Measurements from ENCODE around the gene CDH26. TPM values are rescaled to one million over a fixed set of nuclear protein-coding genes. Genes with fewer than 3 reads are reported as not detected.

Gene CDH26
- total and polyA plus RNA-seq, 2 experiments from 2014 or later = not detected

- no peaks in the 10 kb centered on the region for H3K9me3 ChIP-seq (ENCODE audit: low read depth)
- peaks cover 37% of the 10 kb centered on the region for H3K4me1 ChIP-seq (ENCODE audit: insufficient read depth)
- peak overlapping the region; percentile 98 for H2AFZ ChIP-seq
- no peak for TF ChIP-seq EZH2phosphoT487 (IDR thresholded peaks at IDR 0.05; ENCODE audit: insufficient read depth, low read depth)
- H3K9ac ChIP-seq = peak overlapping the region; percentile 96
- H3K79me2 ChIP-seq (ENCODE audit: insufficient read depth) = peaks cover 37% of the 10 kb centered on the region
- H3K27ac ChIP-seq = peak overlapping the region; percentile 99
- H3K4me3 ChIP-seq = peak overlapping the region; percentile 93
- peaks cover 26% of the 10 kb centered on the region for H3F3A ChIP-seq (ENCODE audit: insufficient read depth)
- DNase-seq = no peak
- WGBS, 2 experiments (ENCODE audit: low coverage in 1 of 2, low lambda C conversion rate in 2 of 2, missing lambda C conversion rate in 2 of 2) = 57 to 71% methylated on average over 60 to 64 of the region's 104 CpGs
- H3K9me2 ChIP-seq (ENCODE audit: insufficient read depth) = no peaks in the 10 kb centered on the region
- H4K20me1 ChIP-seq (ENCODE audit: insufficient read depth) = no peaks in the 10 kb centered on the region; the same call in 1 of the 2 replicates
- H3K27me3 ChIP-seq (replicated peaks; ENCODE audit: insufficient read depth) = no peaks in the 10 kb centered on the region
- peaks cover 16% of the 10 kb centered on the region; the same call in 1 of the 2 replicates for H3K36me3 ChIP-seq (ENCODE audit: low read depth)
- in situ Hi-C loops (cut with MboI) = no loop called here
- H3K4me2 ChIP-seq (ENCODE audit: unreplicated experiment) = peak overlapping the region; percentile 83
Observed at GRCh38 chr20:59939052-59939878, 19.0 kb upstream of the CDH26 start.

GRCh38 chr20:59939879-59940128 is 18.4 kb upstream of the CDH26 start:
- Histone ChIP-seq H3K4me1 (ENCODE audit: insufficient read depth) (peaks cover 37% of the 10 kb centered on the region), H2AFZ (peak overlapping the region; percentile 98), H3K27ac (peak overlapping the region; percentile 99), H4K20me1 (ENCODE audit: insufficient read depth) (no peaks in the 10 kb centered on the region; the same call in 1 of the 2 replicates), H3K9me2 (ENCODE audit: insufficient read depth) (no peaks in the 10 kb centered on the region), H3K79me2 (ENCODE audit: insufficient read depth) (peaks cover 37% of the 10 kb centered on the region), H3K9ac (peak overlapping the region; percentile 96), H3K9me3 (ENCODE audit: low read depth) (no peaks in the 10 kb centered on the region), H3K27me3 (replicated peaks; ENCODE audit: insufficient read depth) (no peaks in the 10 kb centered on the region), H3F3A (ENCODE audit: insufficient read depth) (peaks cover 26% of the 10 kb centered on the region), H3K4me3 (peak overlapping the region; percentile 93), H3K4me2 (ENCODE audit: unreplicated experiment) (peak overlapping the region; percentile 83), H3K36me3 (ENCODE audit: low read depth) (peaks cover 16% of the 10 kb centered on the region; the same call in 1 of the 2 replicates)
- peak; percentile 59 for DNase-seq
- WGBS, 2 experiments (ENCODE audit: low coverage in 1 of 2, low lambda C conversion rate in 2 of 2, missing lambda C conversion rate in 2 of 2) = 0 to 1% methylated on average over 17 to 22 of the region's 24 CpGs
- no peak for TF ChIP-seq EZH2 (IDR thresholded peaks at IDR 0.05; ENCODE audit: insufficient read depth, poor library complexity, severe bottlenecking)
- TF ChIP-seq EZH2phosphoT487 (IDR thresholded peaks at IDR 0.05; ENCODE audit: insufficient read depth, low read depth) = no peak
- in situ Hi-C loops (cut with MboI) = no loop called here

- peaks cover 16% of the 10 kb centered on the region; the same call in 1 of the 2 replicates for H3K36me3 ChIP-seq (ENCODE audit: low read depth)
Observed at GRCh38 chr20:59940129-59940955, 17.9 kb upstream of the CDH26 start, which contains the start of the genes FAM217B and PPP1R3D. Gene FAM217B, plus strand, starts transcription at chr20:59940389. Its CDS starts 3,555 bp downstream, at chr20:59943944. Gene PPP1R3D, minus strand, starts transcription at chr20:59940305. Its CDS starts 374 bp downstream, at chr20:59939931.

DNA sequence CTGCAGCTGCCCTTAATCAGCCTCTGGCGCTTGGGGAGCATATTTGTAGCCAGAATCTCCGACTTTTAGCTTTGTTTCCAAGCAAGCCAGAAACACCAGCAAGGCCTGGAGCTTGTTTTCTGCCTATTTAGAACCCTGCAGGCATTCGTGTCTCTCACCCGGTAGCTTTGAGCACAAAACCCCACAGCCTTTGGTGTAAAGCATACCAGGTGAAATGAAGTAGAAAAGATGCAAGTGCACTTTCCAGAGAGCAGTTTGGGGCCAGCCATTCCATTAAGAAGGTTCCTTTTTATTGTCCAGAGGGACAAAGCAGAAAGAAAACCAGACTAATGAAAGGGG is 17.3 kb upstream of the CDH26 start:
- Histone ChIP-seq H3K79me2 (ENCODE audit: insufficient read depth) (peaks cover 36% of the 10 kb centered on the region), H3K27me3 (replicated peaks; ENCODE audit: insufficient read depth) (no peaks in the 10 kb centered on the region), H3F3A (ENCODE audit: insufficient read depth) (peaks cover 26% of the 10 kb centered on the region), H3K36me3 (ENCODE audit: low read depth) (peaks cover 16% of the 10 kb centered on the region; the same call in 1 of the 2 replicates), H3K4me2 (ENCODE audit: unreplicated experiment) (peak overlapping the region; percentile 94), H3K4me3 (peak overlapping the region; percentile 93), H3K9me3 (ENCODE audit: low read depth) (no peaks in the 10 kb centered on the region), H3K27ac (peak overlapping the region; percentile 99), H2AFZ (peak overlapping the region; percentile 98), H3K4me1 (ENCODE audit: insufficient read depth) (peaks cover 43% of the 10 kb centered on the region), H3K9ac (peak overlapping the region; percentile 96), H3K9me2 (ENCODE audit: insufficient read depth) (no peaks in the 10 kb centered on the region), H4K20me1 (ENCODE audit: insufficient read depth) (no peaks in the 10 kb centered on the region; the same call in 1 of the 2 replicates)
- TF ChIP-seq EZH2 (IDR thresholded peaks at IDR 0.05; ENCODE audit: insufficient read depth, poor library complexity, severe bottlenecking) (no peak), EZH2phosphoT487 (IDR thresholded peaks at IDR 0.05; ENCODE audit: insufficient read depth, low read depth) (no peak)
- no peak for DNase-seq
- in situ Hi-C loops (cut with MboI) = no loop called here
- 0% methylated on average over 4 of the region's 4 CpGs for WGBS, 2 experiments (ENCODE audit: low coverage in 1 of 2, low lambda C conversion rate in 2 of 2, missing lambda C conversion rate in 2 of 2)

More at GRCh38 chr20:59940129-59940955, 17.9 kb upstream of the CDH26 start, which contains the start of the genes FAM217B and PPP1R3D:
- Histone ChIP-seq H2AFZ (peak within 1 kb of the TSS; percentile 98), H3F3A (ENCODE audit: insufficient read depth) (peaks cover 26% of the 10 kb centered on the region), H3K9me3 (ENCODE audit: low read depth) (no peaks in the 10 kb centered on the region), H3K79me2 (ENCODE audit: insufficient read depth) (peaks cover 37% of the 10 kb centered on the region), H3K4me3 (peak within 1 kb of the TSS; percentile 93), H3K9ac (peak within 1 kb of the TSS; percentile 96), H3K4me1 (ENCODE audit: insufficient read depth) (peaks cover 37% of the 10 kb centered on the region), H3K27me3 (replicated peaks; ENCODE audit: insufficient read depth) (no peaks in the 10 kb centered on the region), H4K20me1 (ENCODE audit: insufficient read depth) (no peaks in the 10 kb centered on the region; the same call in 1 of the 2 replicates), H3K4me2 (ENCODE audit: unreplicated experiment) (peak within 1 kb of the TSS; percentile 94), H3K27ac (peak within 1 kb of the TSS; percentile 99), H3K9me2 (ENCODE audit: insufficient read depth) (no peaks in the 10 kb centered on the region)
- peak; percentile 99 for DNase-seq
- TF ChIP-seq EZH2phosphoT487 (IDR thresholded peaks at IDR 0.05; ENCODE audit: insufficient read depth, low read depth) (no peak), EZH2 (IDR thresholded peaks at IDR 0.05; ENCODE audit: insufficient read depth, poor library complexity, severe bottlenecking) (no peak)
- 1% methylated on average over 55 to 56 of the region's 57 CpGs for WGBS, 2 experiments (ENCODE audit: low coverage in 1 of 2, low lambda C conversion rate in 2 of 2, missing lambda C conversion rate in 2 of 2)
- in situ Hi-C loops (cut with MboI) = no loop called here

Data from GM23248 (cell line).